HepG2 (cell line): ENCODE data around the gene FAM169A. TPM values are rescaled to one million over a fixed set of nuclear protein-coding genes. Genes with fewer than 3 reads are reported as not detected.

ENCODE experiments used
- ATAC-seq: fragments of 200-7000 bp; cut with Tn5 transposase; 3 replicates; pipeline ENCODE4 v1.9.1; 2020; ENCODE audit warnings: mild to moderate bottlenecking, moderate library complexity
- BruUV-seq: library from RNA; stranded (reverse); fragments of 400-500 nt; replicated peaks from 2 replicates; lab custom pipeline; 2021; lab: Mats Ljungman, UMichigan
- CTCF ChIA-PET: fragments of 300-600 bp; formaldehyde crosslinking; extraction: SDS; loops from one replicate; lab custom pipeline; 2021; ENCODE audit warnings: low total read pairs, inconsistent platforms, low intra/inter-chr PET ratio; lab: Yijun Ruan, JAX
- POLR2A ChIA-PET: fragments of 350-600 bp; sonication (Branson Sonifier 250); formaldehyde crosslinking; loops from one replicate; lab custom pipeline; 2020; ENCODE audit warnings: antibody characterized with exemption, inconsistent platforms; lab: Yijun Ruan, JAX
- DNase-seq: peaks from one replicate; pipeline ENCODE4 v3.0.0-alpha.2; 2015; ENCODE audit warnings: low spot score
- FAIRE-seq: peaks from 3 replicates; lab custom pipeline; 2011; peaks lifted over from hg19 to GRCh38; lab: Jason Lieb, UNC
- H2AFZ ChIP-seq: one replicate; pipeline ENCODE4 v1.6.1; 2011; ENCODE audit warnings: low read length, inconsistent platforms
- H3K27ac ChIP-seq: fragments of 300-600 bp; 3 replicates; pipeline ENCODE4 v1.8.0; 2011; ENCODE audit warnings: mixed run types, mild to moderate bottlenecking, mixed read lengths, low read length, inconsistent platforms; ENCODE audit not compliant: insufficient read depth; ENCODE audit errors: extremely low read length
- H3K27me3 ChIP-seq, 2 experiments: fragments of 200-600 bp in 1 of 2; 2 replicates in 1 of 2; 3 replicates in 1 of 2; pipeline versions ENCODE4 v1.6.0 to v1.8.0; 2011; ENCODE audit warnings: low read length in 2 of 2, mild to moderate bottlenecking in 2 of 2, moderate library complexity in 2 of 2, inconsistent platforms in 1 of 2; ENCODE audit not compliant: insufficient read depth in 2 of 2, control insufficient read depth in 1 of 2
- H3K36me3 ChIP-seq, 2 experiments: fragments of 200-600 bp in 1 of 2; replicated peaks in 1 of 2; 2 replicates in 1 of 2; 3 replicates in 1 of 2; pipeline versions ENCODE4 v1.5.1 to v1.8.0; 2011; ENCODE audit warnings: low read length in 2 of 2, inconsistent platforms in 1 of 2; ENCODE audit not compliant: insufficient read depth in 2 of 2, control insufficient read depth in 1 of 2
- H3K4me1 ChIP-seq: 2 replicates; pipeline ENCODE4 v1.5.1; 2012; ENCODE audit warnings: low read length, inconsistent platforms; ENCODE audit not compliant: insufficient read depth
- H3K4me2 ChIP-seq: 2 replicates; pipeline ENCODE4 v1.6.0; 2011; ENCODE audit warnings: low read depth, low read length, inconsistent platforms
- H3K4me3 ChIP-seq, 3 experiments: fragments of 200-600 bp in 1 of 3; sonication (generic), shearing (Covaris generic) in 1 of 3; replicated peaks in 1 of 3; 2 replicates each; pipeline ENCODE4 v1.5.1; 2011 to 2016; ENCODE audit warnings: low read length in 3 of 3, inconsistent platforms in 2 of 3, low read depth in 2 of 3, mild to moderate bottlenecking in 2 of 3, control low read depth in 1 of 3, mixed read lengths in 1 of 3; ENCODE audit not compliant: insufficient read depth in 1 of 3
- H3K79me2 ChIP-seq: one replicate; pipeline ENCODE4 v1.6.1; 2011; ENCODE audit warnings: low read length, inconsistent platforms; ENCODE audit not compliant: insufficient read depth
- H3K9ac ChIP-seq: 2 replicates; pipeline ENCODE4 v1.6.0; 2011; ENCODE audit warnings: mild to moderate bottlenecking, low read depth, low read length, inconsistent platforms; ENCODE audit not compliant: insufficient read depth
- H3K9me3 ChIP-seq: 2 replicates; pipeline ENCODE4 v1.5.1; 2012; ENCODE audit warnings: mild to moderate bottlenecking, low read length
- H4K20me1 ChIP-seq: 2 replicates; pipeline ENCODE4 v1.6.0; 2011; ENCODE audit warnings: inconsistent platforms, mild to moderate bottlenecking, low read length, moderate library complexity; ENCODE audit not compliant: insufficient read depth
- EEA1 ChIP-seq: sonication (generic); formaldehyde crosslinking; IDR thresholded peaks from 2 replicates; pipeline ENCODE4 v1.5.1; 2020; ENCODE audit warnings: mild to moderate bottlenecking, missing genetic modification reagents, borderline replicate concordance
- HDAC1 ChIP-seq: sonication (generic); formaldehyde crosslinking; IDR thresholded peaks from 2 replicates; pipeline ENCODE4 v1.5.1; 2020; ENCODE audit warnings: mild to moderate bottlenecking, missing genetic modification reagents
- MBNL3 ChIP-seq: fragments of 250-450 bp; sonication (Bioruptor Pico); conservative IDR thresholded peaks from 2 replicates; pipeline ENCODE4 v1.8.0; 2022; ENCODE audit warnings: mild to moderate bottlenecking, inconsistent platforms
- MTF1 ChIP-seq: sonication (generic); formaldehyde crosslinking; IDR thresholded peaks from 2 replicates; pipeline ENCODE4 v1.5.0; 2020; ENCODE audit warnings: missing genetic modification reagents
- PPARG ChIP-seq: conservative IDR thresholded peaks from 2 replicates; pipeline ENCODE4 v1.6.1; 2016; ENCODE audit warnings: missing biosample characterization, missing genetic modification reagents
- SMAD9 ChIP-seq: sonication (generic); formaldehyde crosslinking; IDR thresholded peaks from 2 replicates; pipeline ENCODE4 v1.5.1; 2020; ENCODE audit warnings: mild to moderate bottlenecking, missing genetic modification reagents
- U2AF1 ChIP-seq: fragments of 200-400 bp; formaldehyde crosslinking; optimal IDR thresholded peaks from 2 replicates; pipeline ENCODE3; 2017; ENCODE audit warnings: mild to moderate bottlenecking, low read depth, low read length
- YEATS4 ChIP-seq: sonication (generic); formaldehyde crosslinking; IDR thresholded peaks from 2 replicates; pipeline ENCODE4 v1.4.0; 2020; ENCODE audit warnings: missing genetic modification reagents, borderline replicate concordance
- ZBTB3 ChIP-seq: sonication (generic); formaldehyde crosslinking; IDR thresholded peaks from 2 replicates; pipeline ENCODE4 v1.4.0; 2020; ENCODE audit warnings: low read depth, mild to moderate bottlenecking, moderate library complexity, missing genetic modification reagents, borderline replicate concordance
- ZFP36L1 ChIP-seq: sonication (generic); formaldehyde crosslinking; IDR thresholded peaks from 2 replicates; pipeline ENCODE4 v1.8.0; 2022; ENCODE audit warnings: mild to moderate bottlenecking, missing genetic modification reagents, moderate library complexity
- ZNF20 ChIP-seq: sonication (generic); formaldehyde crosslinking; IDR thresholded peaks from 2 replicates; pipeline ENCODE4 v1.4.0; 2020; ENCODE audit warnings: mild to moderate bottlenecking, moderate library complexity, missing genetic modification reagents
- ZNF552 ChIP-seq: sonication (generic); formaldehyde crosslinking; IDR thresholded peaks from 2 replicates; pipeline ENCODE4 v1.9.0; 2022; ENCODE audit warnings: missing genetic modification reagents, mild to moderate bottlenecking, borderline replicate concordance
- ZNF652 ChIP-seq: IDR thresholded peaks from 2 replicates; pipeline ENCODE4 v1.6.1; 2016; ENCODE audit warnings: low read depth, borderline replicate concordance
- WGBS: methylation state at CpG from one replicate; pipeline ENCODE4 v1.1.6; 2017; ENCODE audit warnings: low lambda C conversion rate; 5-methylcytosine and 5-hydroxymethylcytosine counted together
- in situ Hi-C: cut with HindIII; loops from 2 replicates; pipeline ENCODE4 v1.10.0; 2017; ENCODE audit warnings: low pct_unique_long_range_greater_than_20kb; ENCODE audit not compliant: extremely low pct_ligation_motif_present
- intact Hi-C: fragments of 100-400 bp; cut with micrococcal nuclease; formaldehyde crosslinking; loops from one replicate; pipeline ENCODE4 v1.10.0; 2022; ENCODE audit not compliant: unreplicated experiment
- polyA plus RNA-seq, 8 experiments: library from polyadenylated mRNA; depleted of rRNA in 3 of 8; stranded (reverse) in 7 of 8; unstranded in 1 of 8; fragments of >200 nt; fragmentation: Illumina TruSeq in 4 of 8; extraction: Trizol in 4 of 8; gene quantifications; 2 replicates each; pipeline versions ENCODE4 v1.2.1 to v1.2.3, GENCODE V29; 2011 to 2016; ENCODE audit warnings: low read depth in 4 of 8, missing spikeins in 1 of 8, mixed read lengths in 1 of 8; ENCODE audit not compliant: insufficient read depth in 1 of 8
- total RNA-seq, 5 experiments: library from RNA; depleted of rRNA; stranded (reverse); fragments of >200 nt; fragmentation: Illumina TruSeq; extraction: Trizol; gene quantifications; 2 replicates each; pipeline ENCODE4 v1.2.3, GENCODE V29; 2016; ENCODE audit warnings: low read depth in 1 of 5
- TF ChIP-seq, protein P1 (sequence below): sonication (generic); formaldehyde crosslinking; IDR thresholded peaks from 2 replicates; pipeline ENCODE4 v1.5.0; 2020; ENCODE audit warnings: missing genetic modification reagents
- TF ChIP-seq, protein P2 (sequence below): sonication (generic); formaldehyde crosslinking; IDR thresholded peaks from 2 replicates; pipeline ENCODE4 v1.4.0; 2020; ENCODE audit warnings: missing genetic modification reagents
- TF ChIP-seq, protein P3 (sequence below): sonication (generic); formaldehyde crosslinking; conservative IDR thresholded peaks from 2 replicates; pipeline ENCODE4 v1.8.0; 2022; ENCODE audit warnings: missing genetic modification reagents
- TF ChIP-seq, protein P4 (sequence below): IDR thresholded peaks from 2 replicates; pipeline ENCODE4 v1.6.1; 2016; ENCODE audit warnings: control low read depth
- TF ChIP-seq, protein P5 (sequence below): sonication (generic); formaldehyde crosslinking; IDR thresholded peaks from 2 replicates; pipeline ENCODE4 v1.8.0; 2022; ENCODE audit warnings: mild to moderate bottlenecking, missing genetic modification reagents, borderline replicate concordance

FAM169A gene
- total and polyA plus RNA-seq, 2 of the 13 experiments (the other 11 are each of a cell fraction or from before 2014, with no cell fraction given) = 21.1 to 110 TPM

DNA sequence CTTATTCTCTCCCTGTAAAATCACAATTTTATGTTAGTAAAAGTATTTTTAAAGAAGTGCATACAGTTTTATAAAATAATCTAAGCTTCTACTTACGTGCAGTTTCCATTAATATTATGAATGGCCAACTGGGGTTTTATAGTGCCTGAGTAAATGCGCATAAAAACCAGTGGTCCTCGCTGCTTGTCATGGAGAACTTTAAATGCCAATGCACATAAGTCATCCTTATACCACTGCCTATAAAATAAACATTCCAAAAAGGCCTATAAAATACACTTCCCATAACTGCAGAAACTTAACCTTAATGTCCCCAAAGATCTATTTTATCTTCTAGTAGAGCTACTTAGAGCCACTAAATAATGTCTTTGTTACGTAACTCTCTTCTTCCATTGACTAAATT, 127.8 kb downstream of the FAM169A start:
- in situ Hi-C loops = no loop called here
- Histone ChIP-seq H3K9ac (no peak overlapping the region), H4K20me1 (no peaks in the 10 kb centered on the region), H3K36me3 (peaks cover 5 to 56% of the 10 kb centered on the region in 2 experiments), H3K4me2 (no peak overlapping the region), H3K4me1 (no peaks in the 10 kb centered on the region), H2AFZ (no peak overlapping the region), H3K9me3 (no peaks in the 10 kb centered on the region), H3K4me3 (no peak overlapping the region), H3K27ac (no peak overlapping the region), H3K79me2 (no peaks in the 10 kb centered on the region), H3K27me3 (no peaks in the 10 kb centered on the region)
- ChIA-PET CTCF (no interaction called here), POLR2A (no interaction called here)
- ATAC-seq (no peak), FAIRE-seq (no peak), DNase-seq (no peak)
- no TSS peak for BruUV-seq
- WGBS = 98% methylated on average over 4 of the region's 4 CpGs
- intact Hi-C loops = no loop called here
- TF ChIP-seq EEA1 (no peak), ZNF552 (no peak), YEATS4 (CRISPR knock-in tag) (no peak), ZFP36L1 (CRISPR knock-in tag) (no peak), HDAC1 (CRISPR knock-in tag) (no peak), MTF1 (CRISPR knock-in tag) (no peak), SMAD9 (CRISPR knock-in tag) (no peak), U2AF1 (no peak), ZNF20 (CRISPR knock-in tag) (no peak), ZBTB3 (CRISPR knock-in tag) (no peak), ZNF652 (CRISPR knock-in tag) (no peak), PPARG (no peak), MBNL3 (CRISPR knock-in tag) (no peak)
- TF ChIP-seq, protein P1, sequence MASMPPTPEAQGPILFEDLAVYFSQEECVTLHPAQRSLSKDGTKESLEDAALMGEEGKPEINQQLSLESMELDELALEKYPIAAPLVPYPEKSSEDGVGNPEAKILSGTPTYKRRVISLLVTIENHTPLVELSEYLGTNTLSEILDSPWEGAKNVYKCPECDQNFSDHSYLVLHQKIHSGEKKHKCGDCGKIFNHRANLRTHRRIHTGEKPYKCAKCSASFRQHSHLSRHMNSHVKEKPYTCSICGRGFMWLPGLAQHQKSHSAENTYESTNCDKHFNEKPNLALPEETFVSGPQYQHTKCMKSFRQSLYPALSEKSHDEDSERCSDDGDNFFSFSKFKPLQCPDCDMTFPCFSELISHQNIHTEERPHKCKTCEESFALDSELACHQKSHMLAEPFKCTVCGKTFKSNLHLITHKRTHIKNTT (CRISPR knock-in tag) = no peak
- TF ChIP-seq, protein P2, sequence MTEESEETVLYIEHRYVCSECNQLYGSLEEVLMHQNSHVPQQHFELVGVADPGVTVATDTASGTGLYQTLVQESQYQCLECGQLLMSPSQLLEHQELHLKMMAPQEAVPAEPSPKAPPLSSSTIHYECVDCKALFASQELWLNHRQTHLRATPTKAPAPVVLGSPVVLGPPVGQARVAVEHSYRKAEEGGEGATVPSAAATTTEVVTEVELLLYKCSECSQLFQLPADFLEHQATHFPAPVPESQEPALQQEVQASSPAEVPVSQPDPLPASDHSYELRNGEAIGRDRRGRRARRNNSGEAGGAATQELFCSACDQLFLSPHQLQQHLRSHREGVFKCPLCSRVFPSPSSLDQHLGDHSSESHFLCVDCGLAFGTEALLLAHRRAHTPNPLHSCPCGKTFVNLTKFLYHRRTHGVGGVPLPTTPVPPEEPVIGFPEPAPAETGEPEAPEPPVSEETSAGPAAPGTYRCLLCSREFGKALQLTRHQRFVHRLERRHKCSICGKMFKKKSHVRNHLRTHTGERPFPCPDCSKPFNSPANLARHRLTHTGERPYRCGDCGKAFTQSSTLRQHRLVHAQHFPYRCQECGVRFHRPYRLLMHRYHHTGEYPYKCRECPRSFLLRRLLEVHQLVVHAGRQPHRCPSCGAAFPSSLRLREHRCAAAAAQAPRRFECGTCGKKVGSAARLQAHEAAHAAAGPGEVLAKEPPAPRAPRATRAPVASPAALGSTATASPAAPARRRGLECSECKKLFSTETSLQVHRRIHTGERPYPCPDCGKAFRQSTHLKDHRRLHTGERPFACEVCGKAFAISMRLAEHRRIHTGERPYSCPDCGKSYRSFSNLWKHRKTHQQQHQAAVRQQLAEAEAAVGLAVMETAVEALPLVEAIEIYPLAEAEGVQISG = no peak
- TF ChIP-seq, protein P3, sequence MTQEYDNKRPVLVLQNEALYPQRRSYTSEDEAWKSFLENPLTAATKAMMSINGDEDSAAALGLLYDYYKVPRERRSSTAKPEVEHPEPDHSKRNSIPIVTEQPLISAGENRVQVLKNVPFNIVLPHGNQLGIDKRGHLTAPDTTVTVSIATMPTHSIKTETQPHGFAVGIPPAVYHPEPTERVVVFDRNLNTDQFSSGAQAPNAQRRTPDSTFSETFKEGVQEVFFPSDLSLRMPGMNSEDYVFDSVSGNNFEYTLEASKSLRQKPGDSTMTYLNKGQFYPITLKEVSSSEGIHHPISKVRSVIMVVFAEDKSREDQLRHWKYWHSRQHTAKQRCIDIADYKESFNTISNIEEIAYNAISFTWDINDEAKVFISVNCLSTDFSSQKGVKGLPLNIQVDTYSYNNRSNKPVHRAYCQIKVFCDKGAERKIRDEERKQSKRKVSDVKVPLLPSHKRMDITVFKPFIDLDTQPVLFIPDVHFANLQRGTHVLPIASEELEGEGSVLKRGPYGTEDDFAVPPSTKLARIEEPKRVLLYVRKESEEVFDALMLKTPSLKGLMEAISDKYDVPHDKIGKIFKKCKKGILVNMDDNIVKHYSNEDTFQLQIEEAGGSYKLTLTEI (CRISPR knock-in tag) = no peak
- TF ChIP-seq, protein P4, sequence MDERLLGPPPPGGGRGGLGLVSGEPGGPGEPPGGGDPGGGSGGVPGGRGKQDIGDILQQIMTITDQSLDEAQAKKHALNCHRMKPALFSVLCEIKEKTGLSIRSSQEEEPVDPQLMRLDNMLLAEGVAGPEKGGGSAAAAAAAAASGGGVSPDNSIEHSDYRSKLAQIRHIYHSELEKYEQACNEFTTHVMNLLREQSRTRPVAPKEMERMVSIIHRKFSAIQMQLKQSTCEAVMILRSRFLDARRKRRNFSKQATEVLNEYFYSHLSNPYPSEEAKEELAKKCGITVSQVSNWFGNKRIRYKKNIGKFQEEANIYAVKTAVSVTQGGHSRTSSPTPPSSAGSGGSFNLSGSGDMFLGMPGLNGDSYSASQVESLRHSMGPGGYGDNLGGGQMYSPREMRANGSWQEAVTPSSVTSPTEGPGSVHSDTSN = no peak
- TF ChIP-seq, protein P5, sequence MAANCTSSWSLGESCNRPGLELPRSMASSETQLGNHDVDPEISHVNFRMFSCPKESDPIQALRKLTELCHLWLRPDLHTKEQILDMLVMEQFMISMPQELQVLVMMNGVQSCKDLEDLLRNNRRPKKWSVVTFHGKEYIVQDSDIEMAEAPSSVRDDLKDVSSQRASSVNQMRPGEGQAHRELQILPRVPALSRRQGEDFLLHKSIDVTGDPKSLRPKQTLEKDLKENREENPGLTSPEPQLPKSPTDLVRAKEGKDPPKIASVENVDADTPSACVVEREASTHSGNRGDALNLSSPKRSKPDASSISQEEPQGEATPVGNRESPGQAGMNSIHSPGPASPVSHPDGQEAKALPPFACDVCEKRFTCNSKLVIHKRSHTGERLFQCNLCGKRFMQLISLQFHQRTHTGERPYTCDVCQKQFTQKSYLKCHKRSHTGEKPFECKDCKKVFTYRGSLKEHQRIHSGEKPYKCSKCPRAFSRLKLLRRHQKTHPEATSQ (CRISPR knock-in tag) = no peak
